ENCODE data around the gene PREX1.

DNA sequence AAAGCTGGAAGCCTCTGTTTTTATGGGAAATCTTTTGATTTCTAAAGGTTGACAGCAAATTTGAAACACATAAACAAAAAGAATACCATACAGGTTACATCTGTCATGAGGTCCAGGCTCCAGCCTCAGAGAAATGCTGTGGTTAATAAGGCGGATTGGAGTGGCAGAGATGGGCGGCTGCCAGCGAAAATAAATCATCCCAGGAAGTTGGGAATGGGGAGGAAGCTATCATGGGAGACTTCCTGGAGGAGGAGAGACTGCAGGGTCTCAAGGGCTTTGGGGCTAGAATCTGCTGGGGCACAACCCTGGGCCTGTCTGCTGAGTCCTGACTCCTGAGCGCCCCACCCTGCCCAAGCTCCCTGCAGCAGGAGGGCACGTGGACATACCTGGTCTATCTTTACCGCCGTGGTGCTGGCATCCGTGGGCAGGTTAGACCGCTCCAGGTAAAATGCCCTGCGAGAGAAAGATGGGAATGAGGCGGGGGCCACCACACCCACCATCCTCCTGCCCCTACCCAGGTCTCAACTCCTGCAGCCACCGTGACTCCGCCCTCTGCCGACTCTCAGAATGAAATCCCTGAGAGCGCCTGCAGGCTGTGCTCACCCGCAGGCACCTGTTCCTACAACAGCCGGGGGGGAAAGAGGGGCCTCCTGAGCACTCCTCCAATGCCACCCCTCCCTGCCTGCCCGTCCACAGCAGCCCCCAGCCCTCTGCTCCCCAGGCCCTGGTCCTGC lies 197.3 kb downstream of the PREX1 start:
- TF ChIP-seq, protein P1, sequence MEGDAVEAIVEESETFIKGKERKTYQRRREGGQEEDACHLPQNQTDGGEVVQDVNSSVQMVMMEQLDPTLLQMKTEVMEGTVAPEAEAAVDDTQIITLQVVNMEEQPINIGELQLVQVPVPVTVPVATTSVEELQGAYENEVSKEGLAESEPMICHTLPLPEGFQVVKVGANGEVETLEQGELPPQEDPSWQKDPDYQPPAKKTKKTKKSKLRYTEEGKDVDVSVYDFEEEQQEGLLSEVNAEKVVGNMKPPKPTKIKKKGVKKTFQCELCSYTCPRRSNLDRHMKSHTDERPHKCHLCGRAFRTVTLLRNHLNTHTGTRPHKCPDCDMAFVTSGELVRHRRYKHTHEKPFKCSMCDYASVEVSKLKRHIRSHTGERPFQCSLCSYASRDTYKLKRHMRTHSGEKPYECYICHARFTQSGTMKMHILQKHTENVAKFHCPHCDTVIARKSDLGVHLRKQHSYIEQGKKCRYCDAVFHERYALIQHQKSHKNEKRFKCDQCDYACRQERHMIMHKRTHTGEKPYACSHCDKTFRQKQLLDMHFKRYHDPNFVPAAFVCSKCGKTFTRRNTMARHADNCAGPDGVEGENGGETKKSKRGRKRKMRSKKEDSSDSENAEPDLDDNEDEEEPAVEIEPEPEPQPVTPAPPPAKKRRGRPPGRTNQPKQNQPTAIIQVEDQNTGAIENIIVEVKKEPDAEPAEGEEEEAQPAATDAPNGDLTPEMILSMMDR (IDR thresholded peaks at IDR 0.05): no peak
- TF ChIP-seq POLR2AphosphoS5 (IDR thresholded peaks at IDR 0.05) (no peak), POLR2A (IDR thresholded peaks at IDR 0.05) (no peak)
